22Rv1 (cell line): ENCODE data around the gene ZNF507.

Source experiments
- H3K27ac ChIP-seq: fragments of 450-650 bp; 2 replicates; pipeline ENCODE4 v1.5.1; 2017
- ZFX ChIP-seq: fragments of 450-650 bp; IDR thresholded peaks from 2 replicates; pipeline ENCODE4 v1.6.1; 2017; ENCODE audit warnings: antibody characterized with exemption, borderline replicate concordance
- TF ChIP-seq, protein P1 (sequence below): fragments of 450-650 bp; IDR thresholded peaks from 2 replicates; pipeline ENCODE4 v1.5.1; 2017; ENCODE audit warnings: mild to moderate bottlenecking

The ZNF507 gene

DNA sequence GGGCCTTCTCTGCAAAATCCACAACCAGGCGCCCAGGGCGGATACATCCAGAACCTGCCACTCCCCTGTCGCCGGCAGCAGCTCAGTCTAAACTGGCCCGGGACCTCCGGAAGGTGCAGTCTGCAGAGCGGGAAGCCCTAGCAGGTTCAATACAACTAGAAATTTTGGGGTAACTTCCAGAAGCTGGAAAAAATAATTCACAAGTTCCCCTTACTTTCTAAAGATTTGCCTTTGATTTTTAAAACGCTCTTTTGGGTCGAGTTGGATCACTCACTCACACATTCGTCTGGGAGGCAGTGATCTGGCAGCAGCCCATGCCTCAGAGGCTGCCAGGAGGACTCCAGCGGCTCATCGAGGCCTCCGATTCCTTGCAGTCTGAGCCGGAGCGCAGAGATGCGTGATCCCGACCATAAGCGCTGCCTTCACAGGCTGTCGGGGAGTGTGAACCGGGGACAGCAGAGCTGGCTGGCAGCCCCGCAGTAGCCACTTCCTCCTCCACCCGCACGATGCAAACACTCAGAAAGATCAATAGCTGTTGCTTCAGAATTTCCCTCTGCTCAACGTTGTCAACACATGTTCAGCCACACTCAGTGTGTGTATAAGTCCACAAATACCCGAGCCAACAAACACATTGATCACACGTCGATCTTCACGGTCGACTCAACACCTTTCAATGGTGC is 35.6 kb upstream of the ZNF507 start:
- H3K27ac ChIP-seq, result no peak overlapping the region
- TF ChIP-seq, protein P1, sequence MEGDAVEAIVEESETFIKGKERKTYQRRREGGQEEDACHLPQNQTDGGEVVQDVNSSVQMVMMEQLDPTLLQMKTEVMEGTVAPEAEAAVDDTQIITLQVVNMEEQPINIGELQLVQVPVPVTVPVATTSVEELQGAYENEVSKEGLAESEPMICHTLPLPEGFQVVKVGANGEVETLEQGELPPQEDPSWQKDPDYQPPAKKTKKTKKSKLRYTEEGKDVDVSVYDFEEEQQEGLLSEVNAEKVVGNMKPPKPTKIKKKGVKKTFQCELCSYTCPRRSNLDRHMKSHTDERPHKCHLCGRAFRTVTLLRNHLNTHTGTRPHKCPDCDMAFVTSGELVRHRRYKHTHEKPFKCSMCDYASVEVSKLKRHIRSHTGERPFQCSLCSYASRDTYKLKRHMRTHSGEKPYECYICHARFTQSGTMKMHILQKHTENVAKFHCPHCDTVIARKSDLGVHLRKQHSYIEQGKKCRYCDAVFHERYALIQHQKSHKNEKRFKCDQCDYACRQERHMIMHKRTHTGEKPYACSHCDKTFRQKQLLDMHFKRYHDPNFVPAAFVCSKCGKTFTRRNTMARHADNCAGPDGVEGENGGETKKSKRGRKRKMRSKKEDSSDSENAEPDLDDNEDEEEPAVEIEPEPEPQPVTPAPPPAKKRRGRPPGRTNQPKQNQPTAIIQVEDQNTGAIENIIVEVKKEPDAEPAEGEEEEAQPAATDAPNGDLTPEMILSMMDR, result no peak
- no peak for TF ChIP-seq ZFX

DNA sequence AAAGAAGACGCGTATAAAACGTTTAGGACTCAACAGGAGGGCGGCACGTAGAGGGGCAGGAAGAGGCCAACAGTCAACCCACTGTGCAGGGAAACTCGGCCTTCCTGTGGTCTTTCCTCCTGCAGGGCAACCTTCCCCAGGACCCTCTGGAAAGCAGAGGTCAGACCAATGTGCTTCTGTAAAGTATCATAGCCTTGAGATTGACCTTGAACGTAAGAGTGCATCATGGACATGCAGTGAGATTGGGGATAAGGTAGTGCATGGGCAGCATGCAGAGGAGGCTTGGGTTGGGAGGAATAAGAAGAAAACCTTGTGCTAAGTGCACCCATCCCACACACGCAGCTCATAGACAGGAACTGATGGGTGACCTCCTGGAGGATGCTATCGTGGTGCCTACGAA is 34.0 kb upstream of the ZNF507 start:
- TF ChIP-seq, protein P1, result no peak
- TF ChIP-seq ZFX, result no peak
- H3K27ac ChIP-seq, result no peak overlapping the region

- H3K27ac ChIP-seq, result no peak overlapping the region
- no peak for TF ChIP-seq ZFX
- TF ChIP-seq, protein P1, result no peak
These were observed 31.7 kb upstream of the ZNF507 start for GRCh38 chr19:32313569-32314265.

DNA sequence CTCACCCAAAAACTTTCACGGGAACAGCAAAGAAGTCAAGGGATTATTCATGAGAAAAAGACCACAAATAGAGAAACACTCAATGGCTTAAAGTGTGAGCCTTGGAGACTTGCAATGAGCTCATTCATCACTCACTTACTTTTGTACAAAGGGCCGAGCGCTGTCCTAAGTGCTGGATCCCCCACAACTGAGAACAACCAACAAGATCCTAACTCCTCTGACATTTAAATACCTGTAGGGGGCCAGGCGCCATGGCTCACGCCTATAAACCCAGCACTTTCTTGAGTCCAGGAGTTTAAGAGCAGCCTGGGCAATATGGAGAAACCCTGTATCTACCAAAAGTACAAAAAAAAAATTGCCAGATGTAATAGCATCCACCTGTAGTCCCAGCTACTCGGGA is 29.4 kb upstream of the ZNF507 start:
- TF ChIP-seq ZFX, result no peak
- TF ChIP-seq, protein P1, result no peak
- no peak overlapping the region for H3K27ac ChIP-seq

GRCh38 chr19:32317086-32317485 is 28.3 kb upstream of the ZNF507 start:
- TF ChIP-seq, protein P1, result no peak
- TF ChIP-seq ZFX, result no peak
- H3K27ac ChIP-seq, result no peak overlapping the region

DNA sequence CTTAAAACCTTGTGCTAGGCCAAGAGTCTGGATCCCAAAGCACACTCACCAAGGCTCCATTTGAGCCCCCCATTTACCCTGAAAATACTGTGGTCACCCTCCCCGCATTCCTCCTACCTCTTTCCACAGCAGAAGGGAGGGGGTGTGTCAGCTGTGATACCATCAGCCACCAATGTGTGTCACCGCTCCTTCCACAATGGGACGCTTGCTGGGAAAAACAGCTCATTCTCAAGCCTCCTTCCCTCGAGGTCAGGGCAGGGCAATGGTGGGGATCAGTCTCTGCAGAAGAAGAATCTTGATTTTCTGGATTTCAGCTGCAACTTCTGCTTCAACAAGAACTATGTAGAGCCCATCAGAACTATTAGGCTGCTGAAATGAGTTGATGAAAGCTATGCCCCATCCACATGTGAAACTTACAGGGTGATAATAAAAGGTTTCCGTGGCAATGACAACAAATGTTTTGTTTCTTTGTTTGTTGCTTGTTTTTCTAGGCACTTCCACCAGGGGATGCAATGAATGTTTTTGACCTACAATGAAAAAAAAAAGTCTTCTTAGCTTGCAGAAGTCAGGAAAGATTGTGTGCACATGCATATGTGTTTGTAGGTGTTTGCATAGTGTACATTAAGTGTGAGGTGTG is 26.4 kb upstream of the ZNF507 start:
- H3K27ac ChIP-seq, result no peak overlapping the region
- TF ChIP-seq ZFX, result no peak
- TF ChIP-seq, protein P1, result peak; percentile 40

- no peak for TF ChIP-seq ZFX
- TF ChIP-seq, protein P1, result no peak
These were observed 22.9 kb upstream of the ZNF507 start for GRCh38 chr19:32322541-32322940.

More at GRCh38 chr19:32322541-32322940, 22.9 kb upstream of the ZNF507 start:
- H3K27ac ChIP-seq, result no peak overlapping the region
